ENCODE data around the gene SNX9.

GRCh38 chr6:157823528-157824370 lies 703 bp downstream of the SNX9 start:
- TF ChIP-seq, protein P1, sequence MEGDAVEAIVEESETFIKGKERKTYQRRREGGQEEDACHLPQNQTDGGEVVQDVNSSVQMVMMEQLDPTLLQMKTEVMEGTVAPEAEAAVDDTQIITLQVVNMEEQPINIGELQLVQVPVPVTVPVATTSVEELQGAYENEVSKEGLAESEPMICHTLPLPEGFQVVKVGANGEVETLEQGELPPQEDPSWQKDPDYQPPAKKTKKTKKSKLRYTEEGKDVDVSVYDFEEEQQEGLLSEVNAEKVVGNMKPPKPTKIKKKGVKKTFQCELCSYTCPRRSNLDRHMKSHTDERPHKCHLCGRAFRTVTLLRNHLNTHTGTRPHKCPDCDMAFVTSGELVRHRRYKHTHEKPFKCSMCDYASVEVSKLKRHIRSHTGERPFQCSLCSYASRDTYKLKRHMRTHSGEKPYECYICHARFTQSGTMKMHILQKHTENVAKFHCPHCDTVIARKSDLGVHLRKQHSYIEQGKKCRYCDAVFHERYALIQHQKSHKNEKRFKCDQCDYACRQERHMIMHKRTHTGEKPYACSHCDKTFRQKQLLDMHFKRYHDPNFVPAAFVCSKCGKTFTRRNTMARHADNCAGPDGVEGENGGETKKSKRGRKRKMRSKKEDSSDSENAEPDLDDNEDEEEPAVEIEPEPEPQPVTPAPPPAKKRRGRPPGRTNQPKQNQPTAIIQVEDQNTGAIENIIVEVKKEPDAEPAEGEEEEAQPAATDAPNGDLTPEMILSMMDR (IDR thresholded peaks at IDR 0.05), result no peak
- TF ChIP-seq RAD21 (conservative IDR thresholded peaks at IDR 0.05 in 1 of 2, IDR thresholded peaks at IDR 0.05 in 1 of 2) (no peak), RCOR1 (IDR thresholded peaks at IDR 0.05; ENCODE audit: low read depth, low read length) (no peak), MAX (IDR thresholded peaks at IDR 0.05) (no peak), POLR2AphosphoS2 (conservative IDR thresholded peaks at IDR 0.05; ENCODE audit: low read length) (no peak), POLR2A (IDR thresholded peaks at IDR 0.05; ENCODE audit: low read length) (no peak), MAFK (IDR thresholded peaks at IDR 0.05; ENCODE audit: partially characterized antibody) (no peak), PHF8 (IDR thresholded peaks at IDR 0.05; ENCODE audit: borderline replicate concordance, low read depth) (0 out of 2 replicates have a peak, but pooled peaks have one; percentile 37), EP300 (IDR thresholded peaks at IDR 0.05) (no peak), SREBF2 (IDR thresholded peaks at IDR 0.05) (no peak), USF2 (IDR thresholded peaks at IDR 0.05) (no peak), SMC3 (IDR thresholded peaks at IDR 0.05) (no peak), MYC (IDR thresholded peaks at IDR 0.05; ENCODE audit: borderline replicate concordance, low read length) (no peak), ELK1 (IDR thresholded peaks at IDR 0.05; ENCODE audit: low read depth, low read length) (no peak)

Measured in A549 (cell line).